Lower lobe of right lung (tissue), 2 donors: ENCODE results near the gene IRF7. TPM values are rescaled to one million over a fixed set of nuclear protein-coding genes. Genes with fewer than 3 reads are reported as not detected.

Experiments used
- ATAC-seq, 2 donors: fragments of 200-7000 bp; cut with Tn5 transposase; one replicate each; pipeline ENCODE4 v1.9.1; 2020 to 2022; ENCODE audit warnings: mild to moderate bottlenecking in 2 of 2, moderate library complexity in 2 of 2
- DNase-seq: peaks from one replicate; pipeline ENCODE4 v3.0.0-alpha.2; 2020
- H3K27ac ChIP-seq: fragments of 200-600 bp; one replicate; pipeline ENCODE4 v1.8.0; 2022
- H3K27me3 ChIP-seq: fragments of 200-600 bp; one replicate; pipeline ENCODE4 v1.8.0; 2022; ENCODE audit warnings: low read depth
- H3K36me3 ChIP-seq: fragments of 200-600 bp; one replicate; pipeline ENCODE4 v1.8.0; 2022; ENCODE audit warnings: mild to moderate bottlenecking
- H3K4me1 ChIP-seq: fragments of 200-600 bp; one replicate; pipeline ENCODE4 v1.8.0; 2022
- H3K4me3 ChIP-seq: fragments of 200-600 bp; one replicate; pipeline ENCODE4 v1.8.0; 2022; ENCODE audit warnings: mild to moderate bottlenecking
- H3K9me3 ChIP-seq: fragments of 200-600 bp; one replicate; pipeline ENCODE4 v1.8.0; 2022
- intact Hi-C: fragments of 100-400 bp; cut with DNase I; formaldehyde crosslinking; loops from one replicate; pipeline ENCODE4 v1.11.0; 2022
- total RNA-seq: library from RNA; stranded (reverse); fragmentation: NEBNext Ultra II Directional; extraction: Animal tissue kit (Norgen Biotek cat#: 25700); gene quantifications from one replicate; pipeline ENCODE4 v1.2.1, GENCODE V29; 2021
- TF ChIP-seq, protein P1 (sequence below): fragments of 200-600 bp; IDR thresholded peaks from one replicate; pipeline ENCODE4 v1.8.0; 2022; ENCODE audit warnings: antibody characterized with exemption, mild to moderate bottlenecking
- donor health status: DM: no; HTN: yes; CAD: no; lungs with severe emphysema.

Gene IRF7
- total RNA-seq, 1 donor from 2014 or later = 84.8 TPM

DNA sequence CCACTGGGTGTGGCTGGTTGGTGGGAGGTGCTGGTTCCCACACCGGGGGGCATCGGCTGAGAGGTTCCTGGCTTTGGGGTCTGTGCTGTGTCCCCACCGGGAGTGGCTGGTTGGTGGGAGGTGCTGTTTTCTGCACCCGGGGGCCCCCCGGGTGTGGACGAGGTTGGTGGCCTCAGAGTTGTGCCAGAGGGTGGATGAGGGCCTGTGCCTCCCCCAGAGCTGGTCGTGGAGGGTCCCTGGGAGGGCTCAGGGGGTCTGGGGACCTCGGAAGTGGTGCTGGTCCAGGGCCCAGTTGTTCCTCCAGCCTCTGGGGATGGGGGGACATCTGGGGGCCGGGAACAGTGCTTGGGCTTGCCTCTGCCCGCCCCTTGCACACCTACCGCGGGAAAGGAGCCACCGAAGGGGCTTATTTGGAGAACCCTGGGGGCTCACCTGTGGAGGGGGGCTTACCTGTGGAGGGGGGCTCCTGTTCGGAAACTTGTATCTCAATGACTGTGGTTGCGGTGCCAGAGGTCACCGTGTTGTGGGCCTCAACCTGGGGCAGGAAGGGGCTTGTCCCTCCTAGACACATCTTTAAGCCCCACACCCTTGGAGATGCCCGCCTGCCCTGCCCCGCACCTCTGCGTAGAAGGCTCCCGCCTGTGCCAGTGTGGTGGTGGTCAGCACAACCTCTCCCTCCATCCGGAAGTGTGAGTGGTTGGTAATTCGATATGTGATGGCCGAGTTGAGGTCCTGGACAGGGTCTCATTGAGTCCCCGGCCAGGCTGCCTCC is 3.3 kb upstream of the IRF7 start:
- Histone ChIP-seq H3K27ac (no peak overlapping the region), H3K9me3 (no peaks in the 10 kb centered on the region), H3K4me1 (peaks cover 24% of the 10 kb centered on the region), H3K27me3 (no peaks in the 10 kb centered on the region), H3K4me3 (no peak overlapping the region), H3K36me3 (peaks cover 13% of the 10 kb centered on the region)
- DNase-seq (no peak), ATAC-seq (no peak)
- intact Hi-C loops = no loop called here
- TF ChIP-seq, protein P1, sequence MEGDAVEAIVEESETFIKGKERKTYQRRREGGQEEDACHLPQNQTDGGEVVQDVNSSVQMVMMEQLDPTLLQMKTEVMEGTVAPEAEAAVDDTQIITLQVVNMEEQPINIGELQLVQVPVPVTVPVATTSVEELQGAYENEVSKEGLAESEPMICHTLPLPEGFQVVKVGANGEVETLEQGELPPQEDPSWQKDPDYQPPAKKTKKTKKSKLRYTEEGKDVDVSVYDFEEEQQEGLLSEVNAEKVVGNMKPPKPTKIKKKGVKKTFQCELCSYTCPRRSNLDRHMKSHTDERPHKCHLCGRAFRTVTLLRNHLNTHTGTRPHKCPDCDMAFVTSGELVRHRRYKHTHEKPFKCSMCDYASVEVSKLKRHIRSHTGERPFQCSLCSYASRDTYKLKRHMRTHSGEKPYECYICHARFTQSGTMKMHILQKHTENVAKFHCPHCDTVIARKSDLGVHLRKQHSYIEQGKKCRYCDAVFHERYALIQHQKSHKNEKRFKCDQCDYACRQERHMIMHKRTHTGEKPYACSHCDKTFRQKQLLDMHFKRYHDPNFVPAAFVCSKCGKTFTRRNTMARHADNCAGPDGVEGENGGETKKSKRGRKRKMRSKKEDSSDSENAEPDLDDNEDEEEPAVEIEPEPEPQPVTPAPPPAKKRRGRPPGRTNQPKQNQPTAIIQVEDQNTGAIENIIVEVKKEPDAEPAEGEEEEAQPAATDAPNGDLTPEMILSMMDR = no peak

DNA sequence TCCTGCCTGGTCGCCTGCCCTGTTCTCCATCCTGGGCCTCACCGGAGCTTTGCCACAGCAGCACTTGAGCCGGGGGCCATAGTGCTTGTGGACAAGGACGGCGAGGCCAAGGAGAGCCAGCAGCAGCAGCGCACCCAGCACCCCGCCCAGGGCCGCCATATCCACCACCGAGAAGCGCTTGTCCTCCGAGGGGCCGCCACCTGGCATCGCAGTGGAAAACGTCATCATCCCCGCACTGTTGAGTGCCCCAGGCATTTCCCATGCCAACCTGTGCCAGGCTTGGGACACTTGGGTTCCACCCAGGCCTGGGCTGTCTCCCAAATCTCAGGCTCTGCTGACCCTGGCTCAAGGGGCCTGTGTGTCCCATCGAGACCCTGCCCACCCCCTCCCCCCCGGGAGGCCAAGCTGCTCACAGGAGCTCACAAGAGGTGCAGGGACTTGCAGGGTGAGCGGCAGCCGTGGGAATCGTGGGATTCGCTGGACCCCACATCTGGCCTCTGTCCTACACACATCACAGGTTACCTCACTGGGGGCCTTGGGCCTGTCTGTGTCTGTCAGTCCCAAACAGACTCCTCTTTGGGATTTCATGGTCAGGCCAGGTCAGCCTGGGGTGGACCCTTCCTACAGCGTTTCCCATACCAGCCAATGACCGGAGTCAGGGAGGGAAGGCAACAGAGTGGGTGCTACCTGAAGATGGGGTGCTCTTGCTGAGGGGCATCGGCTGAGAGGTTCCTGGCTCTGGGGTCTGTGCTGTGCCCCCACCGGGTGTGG is 2.3 kb upstream of the IRF7 start:
- ATAC-seq (no peak), DNase-seq (no peak)
- intact Hi-C loops = no loop called here
- Histone ChIP-seq H3K36me3 (peaks cover 21% of the 10 kb centered on the region), H3K27me3 (no peaks in the 10 kb centered on the region), H3K4me1 (peaks cover 31% of the 10 kb centered on the region), H3K4me3 (no peak overlapping the region), H3K27ac (no peak overlapping the region), H3K9me3 (no peaks in the 10 kb centered on the region)
- TF ChIP-seq, protein P1 = no peak

DNA sequence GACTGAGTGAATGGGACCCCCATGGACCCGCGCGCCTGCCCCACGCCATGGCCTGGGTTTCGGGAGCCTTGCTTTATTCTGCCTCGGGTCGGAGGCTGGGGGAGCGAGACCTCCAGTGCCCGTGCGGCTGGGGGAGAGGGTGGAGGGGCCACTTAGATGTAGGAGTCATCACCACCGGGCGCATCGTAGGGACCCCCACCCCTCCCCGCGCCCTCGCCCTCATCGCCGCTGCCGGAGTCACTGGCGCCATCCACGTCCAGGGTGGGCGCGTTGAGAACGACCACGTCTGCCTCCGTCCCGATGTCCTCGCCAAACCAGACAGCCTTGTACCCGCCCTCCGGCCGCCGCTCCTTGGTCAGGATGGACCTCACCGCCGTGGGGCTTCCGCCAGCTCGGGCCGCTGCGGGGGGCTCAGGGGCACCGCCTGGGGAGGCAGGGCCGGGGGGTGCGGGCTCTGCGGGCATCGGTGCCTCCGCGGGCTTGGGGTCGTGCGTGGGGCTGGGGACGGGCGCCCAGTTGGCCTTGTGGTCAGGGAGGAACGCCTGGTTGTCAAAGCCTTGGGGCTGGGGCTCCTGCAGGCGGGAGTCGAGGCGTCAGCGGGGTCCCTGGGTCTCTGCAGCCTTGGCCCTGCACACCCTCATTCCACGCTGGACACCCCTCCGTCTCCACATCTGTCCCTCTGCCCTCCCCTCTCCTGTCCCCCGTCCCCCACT is 1.6 kb upstream of the IRF7 start:
- no peak overlapping the region for H3K27ac ChIP-seq
- H3K36me3 ChIP-seq = peaks cover 28% of the 10 kb centered on the region
- H3K9me3 ChIP-seq = no peaks in the 10 kb centered on the region
- no peaks in the 10 kb centered on the region for H3K27me3 ChIP-seq
- DNase-seq (no peak), ATAC-seq (no peak)
- intact Hi-C loops = no loop called here
- H3K4me1 ChIP-seq = peaks cover 34% of the 10 kb centered on the region
- no peak overlapping the region for H3K4me3 ChIP-seq
- TF ChIP-seq, protein P1 = no peak

DNA sequence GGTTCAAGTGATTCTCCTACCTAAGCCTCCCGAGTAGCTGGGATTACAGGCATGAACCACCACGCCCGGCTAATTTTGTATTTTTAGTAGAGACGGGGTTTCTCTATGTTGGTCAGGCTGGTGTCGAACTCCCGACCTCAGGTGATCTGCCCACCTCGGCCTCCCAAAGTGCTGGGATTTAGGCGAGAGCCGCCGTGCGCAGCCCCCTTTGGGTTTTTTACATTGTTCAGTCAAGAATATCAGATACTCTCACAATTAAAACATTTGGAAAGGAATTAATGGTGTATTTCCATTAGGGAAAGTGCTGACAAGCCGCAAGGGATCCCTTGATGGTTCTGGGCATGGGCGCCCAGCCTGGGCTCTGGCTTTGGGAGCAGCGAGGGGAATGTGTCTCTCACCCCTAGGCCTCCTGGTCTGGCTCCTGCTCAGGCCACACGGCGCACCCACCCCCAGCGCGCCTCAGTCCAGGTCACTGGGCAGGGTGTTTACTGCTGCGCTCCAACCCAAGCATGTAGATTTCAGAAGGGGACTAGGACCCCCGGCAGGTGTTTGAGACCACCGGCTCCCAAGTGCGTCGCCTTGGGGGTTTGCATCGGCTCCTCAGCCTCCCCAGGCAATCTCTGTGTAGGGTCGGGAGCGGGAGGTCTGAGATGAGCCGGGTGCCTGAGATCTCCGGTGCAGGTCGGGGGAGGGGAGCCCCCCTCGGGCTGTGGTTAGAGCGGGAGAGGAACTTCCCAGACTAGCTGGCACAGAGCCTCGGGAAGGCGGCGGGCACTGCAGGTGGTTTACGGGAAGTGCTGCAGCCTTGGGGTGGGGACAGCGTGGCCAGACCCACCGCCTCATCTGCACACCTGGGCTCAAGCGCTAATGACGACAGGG is 809 bp upstream of the IRF7 start:
- DNase-seq (no peak), ATAC-seq (no peak)
- Histone ChIP-seq H3K27me3 (no peaks in the 10 kb centered on the region), H3K9me3 (no peaks in the 10 kb centered on the region), H3K27ac (peak overlapping the region; percentile 97), H3K4me3 (peak overlapping the region; percentile 82), H3K36me3 (peaks cover 36% of the 10 kb centered on the region), H3K4me1 (peaks cover 34% of the 10 kb centered on the region)
- intact Hi-C loops = no loop called here
- TF ChIP-seq, protein P1 = no peak
